Esophagus muscularis mucosa (tissue), 4 donors: Measurements from ENCODE around the gene THOC6. TPM values are rescaled to one million over a fixed set of nuclear protein-coding genes. Genes with fewer than 3 reads are reported as not detected.

ENCODE experiments used
- DNase-seq: peaks from one replicate; pipeline ENCODE4 v3.0.0-alpha.2; 2017; ENCODE audit errors: extremely low spot score
- H3K27ac ChIP-seq, 4 donors: fragments of 200-600 bp; sonication (generic); replicated peaks in 1 of 4; 1 replicate in 3 of 4; 2 replicates in 1 of 4; pipeline ENCODE4 v1.5.1; 2016 to 2019; ENCODE audit warnings: mild to moderate bottlenecking in 1 of 4
- H3K27me3 ChIP-seq, 4 donors: fragments of 200-600 bp; sonication (generic); one replicate each; pipeline versions ENCODE4 v1.5.1 to v1.6.0; 2016 to 2019
- H3K36me3 ChIP-seq, 4 donors: fragments of 200-600 bp; sonication (generic); one replicate each; pipeline ENCODE4 v1.5.1; 2016 to 2019
- H3K4me1 ChIP-seq, 4 donors: fragments of 200-600 bp; sonication (generic); one replicate each; pipeline ENCODE4 v1.5.1; 2016 to 2019
- H3K4me3 ChIP-seq, 4 donors: fragments of 200-600 bp; sonication (generic); 1 replicate in 2 of 4; 2 replicates in 2 of 4; pipeline ENCODE4 v1.5.1; 2016 to 2019; ENCODE audit warnings: mild to moderate bottlenecking in 4 of 4, moderate library complexity in 1 of 4
- H3K9me3 ChIP-seq, 4 donors: fragments of 200-600 bp; sonication (generic); 1 replicate in 3 of 4; 2 replicates in 1 of 4; pipeline ENCODE4 v1.5.1; 2016 to 2019
- EP300 ChIP-seq: sonication (generic); formaldehyde crosslinking; IDR thresholded peaks from one replicate; pipeline ENCODE4 v1.6.1; 2017; ENCODE audit warnings: antibody characterized with exemption
- POLR2A ChIP-seq: fragments of 450-650 bp; IDR thresholded peaks from one replicate; pipeline ENCODE4 v1.6.1; 2017; ENCODE audit warnings: antibody characterized with exemption, moderate library complexity, mild to moderate bottlenecking, low read depth
- POLR2AphosphoS5 ChIP-seq, 2 donors: sonication (generic); formaldehyde crosslinking; IDR thresholded peaks; one replicate each; pipeline ENCODE4 v1.6.1; 2017; ENCODE audit warnings: antibody characterized with exemption in 2 of 2
- WGBS: methylation state at CpG from one replicate; pipeline ENCODE4 v1.1.5; 2018; 5-methylcytosine and 5-hydroxymethylcytosine counted together
- intact Hi-C: fragments of 100-400 bp; cut with DNase I; formaldehyde crosslinking; loops from one replicate; pipeline ENCODE4 v1.15.1; 2023
- total RNA-seq, 4 donors: library from RNA; depleted of rRNA; stranded (reverse); fragments of >200 nt; gene quantifications; one replicate each; pipeline versions ENCODE4 v1.1.0 to v1.2.1, GENCODE V29; 2016
- TF ChIP-seq, protein P1 (sequence below), 3 experiments: fragments of 200-600 bp in 2 of 3; fragments of 450-650 bp in 1 of 3; sonication (generic) in 2 of 3; IDR thresholded peaks; one replicate each; pipeline ENCODE4 v1.5.1; 2017 to 2019; ENCODE audit warnings: antibody characterized with exemption in 3 of 3, mild to moderate bottlenecking in 2 of 3, moderate library complexity in 1 of 3

Gene THOC6
- total RNA-seq, 4 donors from 2014 or later, result 14.1 to 27.9 (median 23.0) TPM

DNA sequence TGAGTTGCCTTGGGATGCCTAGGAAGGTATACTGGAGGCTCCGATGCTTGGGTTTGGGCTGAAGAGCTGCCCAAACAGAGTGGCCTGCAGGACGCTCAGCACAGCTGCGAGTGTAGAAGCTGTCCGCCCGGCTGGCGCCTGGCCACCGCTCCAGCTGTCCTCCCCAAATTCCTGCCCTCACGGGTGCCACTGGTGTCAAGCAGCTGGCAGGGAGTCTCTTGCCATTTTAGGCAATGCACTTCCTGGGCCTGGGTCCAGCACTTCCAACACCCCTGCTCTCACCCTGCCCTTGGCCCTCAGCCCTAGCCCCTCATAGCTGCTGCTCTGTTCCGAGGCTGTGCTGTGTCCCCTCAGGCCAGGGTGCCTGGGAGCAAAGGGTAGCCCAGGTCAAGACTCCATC is 38.4 kb upstream of the THOC6 start:
- intact Hi-C loops, result no loop called here
- H3K27me3 ChIP-seq, result peaks cover 0 to 38% (median 0%) of the 10 kb centered on the region in 4 donors
- no peaks in the 10 kb centered on the region for H3K36me3 ChIP-seq
- DNase-seq, result no peak
- H3K4me1 ChIP-seq, result peaks cover 19 to 37% (median 24%) of the 10 kb centered on the region in 4 donors
- H3K9me3 ChIP-seq, result no peaks in the 10 kb centered on the region
- WGBS, result 80% methylated on average over 1 of the region's 9 CpGs
- no peak overlapping the region for H3K27ac ChIP-seq
- no peak for TF ChIP-seq POLR2AphosphoS5 (IDR thresholded peaks at IDR 0.05)
- TF ChIP-seq POLR2A, result no peak
- no peak for TF ChIP-seq EP300
- TF ChIP-seq, protein P1, sequence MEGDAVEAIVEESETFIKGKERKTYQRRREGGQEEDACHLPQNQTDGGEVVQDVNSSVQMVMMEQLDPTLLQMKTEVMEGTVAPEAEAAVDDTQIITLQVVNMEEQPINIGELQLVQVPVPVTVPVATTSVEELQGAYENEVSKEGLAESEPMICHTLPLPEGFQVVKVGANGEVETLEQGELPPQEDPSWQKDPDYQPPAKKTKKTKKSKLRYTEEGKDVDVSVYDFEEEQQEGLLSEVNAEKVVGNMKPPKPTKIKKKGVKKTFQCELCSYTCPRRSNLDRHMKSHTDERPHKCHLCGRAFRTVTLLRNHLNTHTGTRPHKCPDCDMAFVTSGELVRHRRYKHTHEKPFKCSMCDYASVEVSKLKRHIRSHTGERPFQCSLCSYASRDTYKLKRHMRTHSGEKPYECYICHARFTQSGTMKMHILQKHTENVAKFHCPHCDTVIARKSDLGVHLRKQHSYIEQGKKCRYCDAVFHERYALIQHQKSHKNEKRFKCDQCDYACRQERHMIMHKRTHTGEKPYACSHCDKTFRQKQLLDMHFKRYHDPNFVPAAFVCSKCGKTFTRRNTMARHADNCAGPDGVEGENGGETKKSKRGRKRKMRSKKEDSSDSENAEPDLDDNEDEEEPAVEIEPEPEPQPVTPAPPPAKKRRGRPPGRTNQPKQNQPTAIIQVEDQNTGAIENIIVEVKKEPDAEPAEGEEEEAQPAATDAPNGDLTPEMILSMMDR (IDR thresholded peaks at IDR 0.05), result no peak
- no peak overlapping the region for H3K4me3 ChIP-seq

DNA sequence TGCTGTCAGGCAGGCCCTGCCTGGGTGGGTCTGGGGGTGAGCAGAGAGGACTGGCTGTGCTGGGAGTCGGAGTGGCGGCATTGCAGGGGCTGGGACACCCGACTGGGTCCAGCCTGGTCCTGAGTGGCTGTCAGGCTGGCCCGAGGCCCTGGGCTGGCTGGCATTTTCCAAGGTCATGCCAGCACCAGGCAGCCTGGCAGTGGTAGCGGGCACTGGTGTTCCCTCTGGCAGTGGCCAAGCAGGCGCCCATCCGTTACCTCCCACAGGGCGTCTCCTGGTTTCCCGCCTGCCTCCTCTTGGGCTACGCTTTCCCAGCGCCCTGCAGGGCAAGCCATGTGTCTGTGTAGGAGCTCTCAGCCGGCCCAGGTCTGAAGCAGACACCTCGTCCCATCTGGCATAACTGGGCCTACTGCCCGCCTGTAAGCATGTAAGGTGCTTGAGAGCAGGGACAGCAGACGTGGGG is 37.9 kb upstream of the THOC6 start:
- no peak for DNase-seq
- TF ChIP-seq, protein P1 (IDR thresholded peaks at IDR 0.05), result no peak
- TF ChIP-seq POLR2AphosphoS5 (IDR thresholded peaks at IDR 0.05) (no peak), EP300 (no peak), POLR2A (no peak)
- Histone ChIP-seq H3K36me3 (no peaks in the 10 kb centered on the region), H3K27me3 (peaks cover 0 to 42% (median 0%) of the 10 kb centered on the region in 4 donors), H3K9me3 (no peaks in the 10 kb centered on the region), H3K4me3 (no peak overlapping the region), H3K27ac (no peak overlapping the region), H3K4me1 (peaks cover 15 to 33% (median 21%) of the 10 kb centered on the region in 4 donors)
- 81% methylated on average over 11 of the region's 15 CpGs for WGBS
- intact Hi-C loops, result no loop called here

DNA sequence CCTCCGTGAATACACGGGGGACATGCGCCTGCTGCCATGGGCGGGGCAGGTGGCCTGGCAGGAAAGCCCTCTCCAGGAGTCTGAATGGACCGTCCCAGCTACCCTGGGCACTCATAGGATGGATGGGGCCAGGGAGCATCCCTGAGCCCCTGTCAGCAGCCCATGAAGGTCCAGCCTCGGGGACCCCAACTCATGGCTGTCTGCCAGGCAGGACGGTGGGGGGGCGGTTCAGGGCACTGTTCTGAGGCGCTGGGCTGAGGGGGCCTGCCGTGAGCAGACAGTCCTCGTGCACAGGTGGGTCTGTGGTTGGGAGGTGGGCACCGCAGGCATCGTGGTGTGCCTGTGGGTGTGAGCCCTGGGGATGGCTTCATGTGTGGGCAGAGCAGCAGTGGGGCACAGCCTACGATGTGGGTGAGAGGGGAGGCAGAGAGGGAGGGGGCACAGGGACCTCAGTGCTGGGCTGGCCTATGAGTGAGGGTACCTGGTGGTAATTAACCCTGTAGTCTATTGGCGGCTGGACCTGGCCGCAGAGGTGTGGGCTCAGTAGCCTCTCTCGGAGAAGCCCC is 37.1 kb upstream of the THOC6 start:
- no peak overlapping the region for H3K4me3 ChIP-seq
- H3K27ac ChIP-seq, result no peak overlapping the region
- DNase-seq, result no peak
- intact Hi-C loops, result no loop called here
- TF ChIP-seq EP300, result no peak
- 100% methylated on average over 2 of the region's 17 CpGs for WGBS
- no peaks in the 10 kb centered on the region for H3K36me3 ChIP-seq
- peaks cover 11 to 25% (median 16%) of the 10 kb centered on the region in 4 donors for H3K4me1 ChIP-seq
- no peaks in the 10 kb centered on the region for H3K9me3 ChIP-seq
- peaks cover 0 to 42% (median 0%) of the 10 kb centered on the region in 4 donors for H3K27me3 ChIP-seq

DNA sequence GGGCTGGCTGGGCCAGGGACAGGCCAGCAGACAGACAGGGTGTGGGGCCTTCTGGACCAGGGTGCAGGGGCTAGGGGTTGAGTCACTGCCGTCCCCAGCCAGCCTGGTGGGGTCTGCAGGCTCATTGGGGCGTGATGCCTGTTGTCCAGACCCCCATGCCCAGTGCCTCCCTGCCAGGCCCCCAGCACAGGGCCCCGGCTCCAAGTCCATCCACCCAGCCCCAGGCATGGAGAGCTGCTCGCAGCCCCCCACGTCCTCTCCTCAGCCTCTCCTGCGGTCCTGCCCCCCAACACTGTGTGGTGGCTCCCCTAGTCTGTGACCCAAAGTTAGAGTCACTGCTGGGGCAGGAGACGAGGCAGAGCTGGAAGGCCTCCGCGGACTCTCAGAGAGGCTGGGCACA is 36.5 kb upstream of the THOC6 start:
- Histone ChIP-seq H3K27ac (no peak overlapping the region), H3K4me1 (peaks cover 11 to 25% (median 16%) of the 10 kb centered on the region in 4 donors), H3K27me3 (peaks cover 0 to 42% (median 0%) of the 10 kb centered on the region in 4 donors), H3K4me3 (no peak overlapping the region), H3K9me3 (no peaks in the 10 kb centered on the region), H3K36me3 (no peaks in the 10 kb centered on the region)
- 43% methylated on average over 3 of the region's 9 CpGs for WGBS
- intact Hi-C loops, result no loop called here
- DNase-seq, result no peak
- TF ChIP-seq EP300, result no peak
- TF ChIP-seq, protein P1 (IDR thresholded peaks at IDR 0.05), result no peak
- TF ChIP-seq POLR2AphosphoS5 (IDR thresholded peaks at IDR 0.05), result no peak
- TF ChIP-seq POLR2A, result no peak

DNA sequence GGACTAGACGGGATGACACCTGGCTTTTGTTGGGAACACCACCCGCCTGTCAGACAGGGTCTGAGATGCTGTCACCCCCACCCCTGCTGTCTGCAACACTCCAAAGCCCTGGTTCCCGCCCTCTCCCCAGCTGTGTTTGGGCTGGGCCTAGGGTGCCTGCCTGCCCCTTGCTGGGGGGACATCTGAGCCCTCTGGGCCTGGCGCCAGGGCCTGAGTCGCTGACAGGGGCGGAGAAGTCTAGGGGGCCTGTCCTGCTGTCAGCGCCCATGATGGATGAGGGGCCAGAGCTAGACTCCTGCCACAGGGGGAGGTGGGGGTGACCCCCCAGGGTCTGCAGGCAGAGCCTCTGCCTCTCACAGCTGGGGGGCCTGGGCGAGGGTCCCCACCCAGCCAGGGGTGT is 36.0 kb upstream of the THOC6 start:
- intact Hi-C loops, result no loop called here
- Histone ChIP-seq H3K4me3 (no peak overlapping the region), H3K36me3 (no peaks in the 10 kb centered on the region), H3K9me3 (no peaks in the 10 kb centered on the region), H3K27ac (no peak overlapping the region), H3K4me1 (peaks cover 11 to 25% (median 16%) of the 10 kb centered on the region in 4 donors), H3K27me3 (peaks cover 0 to 42% (median 0%) of the 10 kb centered on the region in 4 donors)
- 65% methylated on average over 4 of the region's 8 CpGs for WGBS
- no peak for DNase-seq
- TF ChIP-seq, protein P1 (IDR thresholded peaks at IDR 0.05), result no peak
